ENCODE data around the gene SLC35B2.

DNA sequence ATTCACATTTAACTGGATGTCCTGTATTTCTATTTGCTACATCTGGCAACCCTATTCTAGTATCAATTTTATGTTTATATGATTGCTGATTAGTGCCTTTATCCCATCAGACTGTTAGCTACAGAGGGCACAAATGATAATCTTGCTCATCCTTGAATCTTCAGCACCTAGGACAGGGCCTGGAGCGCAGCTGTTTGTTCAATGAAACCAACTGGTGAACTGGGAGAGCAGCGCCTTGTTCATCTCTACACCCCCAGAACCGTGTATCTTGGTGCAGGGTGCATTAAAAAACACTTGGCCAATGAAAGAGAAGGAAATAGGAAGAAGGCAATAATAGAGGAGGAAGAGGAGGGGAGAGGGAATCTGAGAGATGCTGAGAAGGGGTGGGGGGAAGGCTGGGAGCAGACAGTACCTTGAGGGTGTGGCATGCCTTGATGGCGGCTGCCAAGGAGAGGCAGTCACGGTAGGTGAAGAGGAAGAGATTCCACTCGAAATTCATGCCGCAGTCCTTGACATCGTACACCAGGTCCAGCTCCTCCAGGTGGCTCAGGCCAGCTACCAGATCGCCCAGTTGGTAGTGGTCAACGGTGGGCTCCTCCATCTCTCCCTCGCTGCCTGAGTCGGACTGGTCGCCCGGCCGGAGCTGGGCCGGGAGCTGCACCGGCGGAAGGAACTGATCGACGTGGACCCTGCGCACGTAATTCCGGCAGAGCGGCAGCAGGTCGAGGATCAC is 28.4 kb upstream of the SLC35B2 start:
- TF ChIP-seq, protein P1, sequence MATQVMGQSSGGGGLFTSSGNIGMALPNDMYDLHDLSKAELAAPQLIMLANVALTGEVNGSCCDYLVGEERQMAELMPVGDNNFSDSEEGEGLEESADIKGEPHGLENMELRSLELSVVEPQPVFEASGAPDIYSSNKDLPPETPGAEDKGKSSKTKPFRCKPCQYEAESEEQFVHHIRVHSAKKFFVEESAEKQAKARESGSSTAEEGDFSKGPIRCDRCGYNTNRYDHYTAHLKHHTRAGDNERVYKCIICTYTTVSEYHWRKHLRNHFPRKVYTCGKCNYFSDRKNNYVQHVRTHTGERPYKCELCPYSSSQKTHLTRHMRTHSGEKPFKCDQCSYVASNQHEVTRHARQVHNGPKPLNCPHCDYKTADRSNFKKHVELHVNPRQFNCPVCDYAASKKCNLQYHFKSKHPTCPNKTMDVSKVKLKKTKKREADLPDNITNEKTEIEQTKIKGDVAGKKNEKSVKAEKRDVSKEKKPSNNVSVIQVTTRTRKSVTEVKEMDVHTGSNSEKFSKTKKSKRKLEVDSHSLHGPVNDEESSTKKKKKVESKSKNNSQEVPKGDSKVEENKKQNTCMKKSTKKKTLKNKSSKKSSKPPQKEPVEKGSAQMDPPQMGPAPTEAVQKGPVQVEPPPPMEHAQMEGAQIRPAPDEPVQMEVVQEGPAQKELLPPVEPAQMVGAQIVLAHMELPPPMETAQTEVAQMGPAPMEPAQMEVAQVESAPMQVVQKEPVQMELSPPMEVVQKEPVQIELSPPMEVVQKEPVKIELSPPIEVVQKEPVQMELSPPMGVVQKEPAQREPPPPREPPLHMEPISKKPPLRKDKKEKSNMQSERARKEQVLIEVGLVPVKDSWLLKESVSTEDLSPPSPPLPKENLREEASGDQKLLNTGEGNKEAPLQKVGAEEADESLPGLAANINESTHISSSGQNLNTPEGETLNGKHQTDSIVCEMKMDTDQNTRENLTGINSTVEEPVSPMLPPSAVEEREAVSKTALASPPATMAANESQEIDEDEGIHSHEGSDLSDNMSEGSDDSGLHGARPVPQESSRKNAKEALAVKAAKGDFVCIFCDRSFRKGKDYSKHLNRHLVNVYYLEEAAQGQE (IDR thresholded peaks at IDR 0.05) = peak; percentile 94
- TF ChIP-seq, protein P2, sequence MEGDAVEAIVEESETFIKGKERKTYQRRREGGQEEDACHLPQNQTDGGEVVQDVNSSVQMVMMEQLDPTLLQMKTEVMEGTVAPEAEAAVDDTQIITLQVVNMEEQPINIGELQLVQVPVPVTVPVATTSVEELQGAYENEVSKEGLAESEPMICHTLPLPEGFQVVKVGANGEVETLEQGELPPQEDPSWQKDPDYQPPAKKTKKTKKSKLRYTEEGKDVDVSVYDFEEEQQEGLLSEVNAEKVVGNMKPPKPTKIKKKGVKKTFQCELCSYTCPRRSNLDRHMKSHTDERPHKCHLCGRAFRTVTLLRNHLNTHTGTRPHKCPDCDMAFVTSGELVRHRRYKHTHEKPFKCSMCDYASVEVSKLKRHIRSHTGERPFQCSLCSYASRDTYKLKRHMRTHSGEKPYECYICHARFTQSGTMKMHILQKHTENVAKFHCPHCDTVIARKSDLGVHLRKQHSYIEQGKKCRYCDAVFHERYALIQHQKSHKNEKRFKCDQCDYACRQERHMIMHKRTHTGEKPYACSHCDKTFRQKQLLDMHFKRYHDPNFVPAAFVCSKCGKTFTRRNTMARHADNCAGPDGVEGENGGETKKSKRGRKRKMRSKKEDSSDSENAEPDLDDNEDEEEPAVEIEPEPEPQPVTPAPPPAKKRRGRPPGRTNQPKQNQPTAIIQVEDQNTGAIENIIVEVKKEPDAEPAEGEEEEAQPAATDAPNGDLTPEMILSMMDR (IDR thresholded peaks at IDR 0.05; ENCODE audit: low read depth, low read length, missing input control) = no peak
- TF ChIP-seq JUND (IDR thresholded peaks at IDR 0.05) = no peak
- no peak for TF ChIP-seq TAF1 (conservative IDR thresholded peaks at IDR 0.05)
- TF ChIP-seq YY1 (IDR thresholded peaks at IDR 0.05) = no peak
